SK-N-SH treated with all-trans-retinoic acid at 6 μM for 48 hours (cell line): ENCODE data around the gene MYO15B.

ENCODE experiments used
- CSDC2 ChIP-seq: fragments of 250-450 bp; sonication (Bioruptor Pico); IDR thresholded peaks from 2 replicates; pipeline ENCODE4 v1.5.0; 2020; ENCODE audit warnings: mild to moderate bottlenecking, moderate library complexity
- ISL1 ChIP-seq: fragments of 250-450 bp; sonication (Bioruptor Pico); IDR thresholded peaks from 2 replicates; pipeline ENCODE4 v2.1.2; 2022; ENCODE audit warnings: mild to moderate bottlenecking, moderate library complexity
- TOX ChIP-seq: fragments of 250-450 bp; sonication (Bioruptor Pico); IDR thresholded peaks from 2 replicates; pipeline ENCODE4 v1.8.0; 2021; ENCODE audit warnings: mild to moderate bottlenecking, moderate library complexity, borderline replicate concordance
- ZFP3 ChIP-seq: fragments of 250-450 bp; sonication (Bioruptor Pico); IDR thresholded peaks from 2 replicates; pipeline ENCODE4 v1.5.0; 2020; ENCODE audit warnings: mild to moderate bottlenecking, moderate library complexity
- ZNF565 ChIP-seq: fragments of 450-650 bp; formaldehyde crosslinking; conservative IDR thresholded peaks from 2 replicates; pipeline ENCODE4 v1.5.0; 2020; ENCODE audit warnings: low read depth, mild to moderate bottlenecking, moderate library complexity
- TF ChIP-seq, protein P1 (sequence below): fragments of 250-450 bp; sonication (Bioruptor Pico); IDR thresholded peaks from 2 replicates; pipeline ENCODE4 v1.5.1; 2020; ENCODE audit warnings: low read depth, mild to moderate bottlenecking, moderate library complexity
- TF ChIP-seq, protein P2 (sequence below): fragments of 250-450 bp; sonication (Bioruptor Pico); IDR thresholded peaks from 2 replicates; pipeline ENCODE4 v1.5.1; 2021; ENCODE audit warnings: mild to moderate bottlenecking, moderate library complexity

DNA sequence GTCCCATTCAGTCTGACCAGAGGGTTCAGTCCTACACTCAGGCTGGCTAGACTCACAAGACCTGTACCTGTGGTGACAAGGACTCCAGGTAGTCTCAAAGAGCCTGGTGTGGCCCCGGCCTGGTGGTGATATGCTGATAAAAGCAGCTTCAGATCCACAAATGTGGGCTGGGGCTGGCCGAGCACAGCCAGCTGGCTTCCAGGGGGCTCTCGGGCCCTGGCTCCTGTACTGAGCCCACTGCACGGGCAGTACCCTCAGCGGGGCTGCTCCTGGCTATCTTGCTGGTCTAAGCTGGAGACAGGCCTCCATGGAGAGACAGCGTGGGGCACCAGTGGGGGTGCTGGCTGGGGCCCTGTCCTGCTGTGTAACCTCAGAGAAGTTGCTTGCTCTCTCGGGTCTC lies 50.0 kb downstream of the MYO15B start:
- TF ChIP-seq, protein P1, sequence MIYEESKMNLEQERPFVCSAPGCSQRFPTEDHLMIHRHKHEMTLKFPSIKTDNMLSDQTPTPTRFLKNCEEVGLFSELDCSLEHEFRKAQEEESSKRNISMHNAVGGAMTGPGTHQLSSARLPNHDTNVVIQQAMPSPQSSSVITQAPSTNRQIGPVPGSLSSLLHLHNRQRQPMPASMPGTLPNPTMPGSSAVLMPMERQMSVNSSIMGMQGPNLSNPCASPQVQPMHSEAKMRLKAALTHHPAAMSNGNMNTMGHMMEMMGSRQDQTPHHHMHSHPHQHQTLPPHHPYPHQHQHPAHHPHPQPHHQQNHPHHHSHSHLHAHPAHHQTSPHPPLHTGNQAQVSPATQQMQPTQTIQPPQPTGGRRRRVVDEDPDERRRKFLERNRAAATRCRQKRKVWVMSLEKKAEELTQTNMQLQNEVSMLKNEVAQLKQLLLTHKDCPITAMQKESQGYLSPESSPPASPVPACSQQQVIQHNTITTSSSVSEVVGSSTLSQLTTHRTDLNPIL (CRISPR knock-in tag), result no peak
- TF ChIP-seq ISL1 (CRISPR knock-in tag) (no peak), ZFP3 (CRISPR knock-in tag) (no peak), ZNF565 (CRISPR knock-in tag) (no peak), CSDC2 (CRISPR knock-in tag) (no peak), TOX (no peak)
- TF ChIP-seq, protein P2, sequence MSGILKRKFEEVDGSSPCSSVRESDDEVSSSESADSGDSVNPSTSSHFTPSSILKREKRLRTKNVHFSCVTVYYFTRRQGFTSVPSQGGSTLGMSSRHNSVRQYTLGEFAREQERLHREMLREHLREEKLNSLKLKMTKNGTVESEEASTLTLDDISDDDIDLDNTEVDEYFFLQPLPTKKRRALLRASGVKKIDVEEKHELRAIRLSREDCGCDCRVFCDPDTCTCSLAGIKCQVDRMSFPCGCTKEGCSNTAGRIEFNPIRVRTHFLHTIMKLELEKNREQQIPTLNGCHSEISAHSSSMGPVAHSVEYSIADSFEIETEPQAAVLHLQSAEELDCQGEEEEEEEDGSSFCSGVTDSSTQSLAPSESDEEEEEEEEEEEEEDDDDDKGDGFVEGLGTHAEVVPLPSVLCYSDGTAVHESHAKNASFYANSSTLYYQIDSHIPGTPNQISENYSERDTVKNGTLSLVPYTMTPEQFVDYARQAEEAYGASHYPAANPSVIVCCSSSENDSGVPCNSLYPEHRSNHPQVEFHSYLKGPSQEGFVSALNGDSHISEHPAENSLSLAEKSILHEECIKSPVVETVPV (CRISPR knock-in tag), result no peak
